ENCODE measurements around the gene TMEM131. TPM values are rescaled to one million over a fixed set of nuclear protein-coding genes. Genes with fewer than 3 reads are reported as not detected.

TMEM131 gene
- total RNA-seq, 1 donor from 2014 or later = 52.9 TPM

GRCh38 chr2:97801028-97801427, 194.7 kb downstream of the TMEM131 start:
- H3K4me3 Mint-ChIP-seq = no peak overlapping the region
- no peak overlapping the region for H3K27ac Mint-ChIP-seq
- DNase-seq (ENCODE audit: low spot score in 2 of 2, unreplicated experiment in 2 of 2) = no peak
- H3K27me3 Mint-ChIP-seq (ENCODE audit: low read depth) = no peaks in the 10 kb centered on the region
- H3K36me3 Mint-ChIP-seq = peaks cover 18% of the 10 kb centered on the region
- TF ChIP-seq CTCF (IDR thresholded peaks at IDR 0.05; ENCODE audit: unreplicated experiment) = no peak
- no peaks in the 10 kb centered on the region for H3K9me3 Mint-ChIP-seq
- H3K4me1 Mint-ChIP-seq = peaks cover 3% of the 10 kb centered on the region

- Mint-ChIP-seq H3K27me3 (ENCODE audit: low read depth) (no peaks in the 10 kb centered on the region), H3K4me1 (peaks cover 3% of the 10 kb centered on the region), H3K9me3 (no peaks in the 10 kb centered on the region), H3K36me3 (peaks cover 10% of the 10 kb centered on the region), H3K27ac (no peak overlapping the region), H3K4me3 (no peak overlapping the region)
- TF ChIP-seq CTCF (IDR thresholded peaks at IDR 0.05; ENCODE audit: unreplicated experiment) = no peak
- DNase-seq (ENCODE audit: low spot score in 2 of 2, unreplicated experiment in 2 of 2) = no peak
Measured at GRCh38 chr2:97798416-97798815, 197.3 kb downstream of the TMEM131 start.

GRCh38 chr2:97797355-97797754, 198.4 kb downstream of the TMEM131 start:
- Mint-ChIP-seq H3K27ac (no peak overlapping the region), H3K9me3 (no peaks in the 10 kb centered on the region), H3K4me1 (peaks cover 3% of the 10 kb centered on the region), H3K36me3 (peaks cover 20% of the 10 kb centered on the region), H3K4me3 (no peak overlapping the region), H3K27me3 (ENCODE audit: low read depth) (no peaks in the 10 kb centered on the region)
- no peak for DNase-seq (ENCODE audit: low spot score in 2 of 2, unreplicated experiment in 2 of 2)
- TF ChIP-seq CTCF (IDR thresholded peaks at IDR 0.05; ENCODE audit: unreplicated experiment) = no peak

- Mint-ChIP-seq H3K27ac (no peak overlapping the region), H3K36me3 (peaks cover 21% of the 10 kb centered on the region), H3K9me3 (no peaks in the 10 kb centered on the region), H3K4me1 (peaks cover 3% of the 10 kb centered on the region), H3K27me3 (ENCODE audit: low read depth) (no peaks in the 10 kb centered on the region), H3K4me3 (no peak overlapping the region)
- no peak for DNase-seq (ENCODE audit: low spot score in 2 of 2, unreplicated experiment in 2 of 2)
- TF ChIP-seq CTCF (IDR thresholded peaks at IDR 0.05; ENCODE audit: unreplicated experiment) = no peak
Measured at GRCh38 chr2:97796465-97797126, 199.2 kb downstream of the TMEM131 start.

GRCh38 chr2:97792416-97792815, 203.3 kb downstream of the TMEM131 start:
- H3K4me3 Mint-ChIP-seq = no peak overlapping the region
- peaks cover 3% of the 10 kb centered on the region for H3K4me1 Mint-ChIP-seq
- peaks cover 22% of the 10 kb centered on the region for H3K36me3 Mint-ChIP-seq
- no peak for DNase-seq (ENCODE audit: low spot score in 2 of 2, unreplicated experiment in 2 of 2)
- H3K27me3 Mint-ChIP-seq (ENCODE audit: low read depth) = no peaks in the 10 kb centered on the region
- no peak for TF ChIP-seq CTCF (IDR thresholded peaks at IDR 0.05; ENCODE audit: unreplicated experiment)
- H3K9me3 Mint-ChIP-seq = no peaks in the 10 kb centered on the region
- no peak overlapping the region for H3K27ac Mint-ChIP-seq

Data from mesothelial cell of epicardium (in vitro differentiated cells).